Liver (tissue), 9 donors: ENCODE results near the gene NADK. TPM values are rescaled to one million over a fixed set of nuclear protein-coding genes. Genes with fewer than 3 reads are reported as not detected.
"Not testable (repeated sequence)": the region's sequence is repeated elsewhere in the genome, so short reads cannot be mapped to it uniquely, and the experiment has no call there.

Experiments used
- DNase-seq: peaks from one replicate; pipeline ENCODE4 v3.0.0-alpha.2; 2017; ENCODE audit warnings: low spot score
- H3K27ac ChIP-seq, 2 donors: one replicate each; pipeline ENCODE4 v1.7.0; 2013; ENCODE audit warnings: inconsistent platforms in 2 of 2, low read length in 2 of 2, control low read depth in 1 of 2, low read depth in 1 of 2, mild to moderate bottlenecking in 1 of 2
- H3K27me3 ChIP-seq, 4 donors: one replicate each; pipeline versions ENCODE4 v1.6.1 to v1.7.0; 2013; ENCODE audit warnings: low read length in 3 of 4, inconsistent platforms in 1 of 4, mild to moderate bottlenecking in 1 of 4, moderate library complexity in 1 of 4; ENCODE audit not compliant: control insufficient read depth in 4 of 4, insufficient read depth in 4 of 4
- H3K36me3 ChIP-seq, 4 donors: one replicate each; pipeline versions ENCODE4 v1.6.1 to v1.7.0; 2013; ENCODE audit warnings: low read length in 3 of 4, mild to moderate bottlenecking in 3 of 4, low read depth in 1 of 4, moderate library complexity in 1 of 4; ENCODE audit not compliant: control insufficient read depth in 4 of 4, insufficient read depth in 3 of 4
- H3K4me1 ChIP-seq, 4 donors: one replicate each; pipeline versions ENCODE4 v1.6.1 to v1.7.0; 2013; ENCODE audit warnings: low read length in 3 of 4, mild to moderate bottlenecking in 3 of 4, moderate library complexity in 1 of 4; ENCODE audit not compliant: control insufficient read depth in 4 of 4, insufficient read depth in 4 of 4
- H3K4me3 ChIP-seq, 3 donors: one replicate each; pipeline versions ENCODE4 v1.6.1 to v1.7.0; 2013; ENCODE audit warnings: low read length in 3 of 3, control low read depth in 1 of 3, low read depth in 1 of 3, mild to moderate bottlenecking in 1 of 3
- H3K9ac ChIP-seq, 2 donors: one replicate each; pipeline ENCODE4 v1.7.0; 2013; ENCODE audit warnings: low read length in 2 of 2, mild to moderate bottlenecking in 2 of 2, moderate library complexity in 2 of 2, control low read depth in 1 of 2, low read depth in 1 of 2
- H3K9me3 ChIP-seq, 4 donors: one replicate each; pipeline versions ENCODE4 v1.6.1 to v1.7.0; 2013; ENCODE audit warnings: low read length in 3 of 4; ENCODE audit not compliant: control insufficient read depth in 4 of 4
- ATF3 ChIP-seq: IDR thresholded peaks from 2 replicates; pipeline ENCODE4 v1.6.1; 2016; ENCODE audit warnings: antibody characterized with exemption
- EGR1 ChIP-seq, 2 donors: IDR thresholded peaks; 2 replicates each; pipeline ENCODE4 v1.6.1; 2016 to 2018; ENCODE audit warnings: antibody characterized with exemption in 2 of 2, low read depth in 2 of 2
- FOXA2 ChIP-seq: IDR thresholded peaks from 2 replicates; pipeline ENCODE4 v1.6.1; 2016; ENCODE audit warnings: antibody characterized with exemption
- GABPA ChIP-seq, 2 donors: IDR thresholded peaks in 1 of 2; conservative IDR thresholded peaks in 1 of 2; 2 replicates each; pipeline ENCODE4 v1.6.1; 2016; ENCODE audit warnings: antibody characterized with exemption in 2 of 2, mild to moderate bottlenecking in 1 of 2, moderate library complexity in 1 of 2
- HNF4A ChIP-seq, 2 donors: conservative IDR thresholded peaks; 2 replicates each; pipeline ENCODE4 v1.6.1; 2016; ENCODE audit warnings: antibody characterized with exemption in 2 of 2, mild to moderate bottlenecking in 2 of 2
- HNF4G ChIP-seq: IDR thresholded peaks from 2 replicates; pipeline ENCODE4 v1.6.1; 2016; ENCODE audit warnings: antibody characterized with exemption
- JUND ChIP-seq, 2 donors: IDR thresholded peaks; 2 replicates each; pipeline ENCODE4 v1.6.1; 2016; ENCODE audit warnings: antibody characterized with exemption in 2 of 2
- MAX ChIP-seq: IDR thresholded peaks from 2 replicates; pipeline ENCODE4 v1.6.1; 2016; ENCODE audit warnings: antibody characterized with exemption
- NR2F2 ChIP-seq: IDR thresholded peaks from 2 replicates; pipeline ENCODE4 v1.6.1; 2016; ENCODE audit warnings: antibody characterized with exemption
- RAD21 ChIP-seq, 2 donors: IDR thresholded peaks; 2 replicates each; pipeline ENCODE4 v1.6.1; 2016; ENCODE audit warnings: antibody characterized with exemption in 2 of 2, mild to moderate bottlenecking in 2 of 2
- REST ChIP-seq: IDR thresholded peaks from 2 replicates; pipeline ENCODE4 v1.6.1; 2016; ENCODE audit warnings: antibody characterized with exemption, mild to moderate bottlenecking
- SP1 ChIP-seq: IDR thresholded peaks from 2 replicates; pipeline ENCODE4 v1.6.1; 2018; ENCODE audit warnings: antibody characterized with exemption, mild to moderate bottlenecking
- TAF1 ChIP-seq: conservative IDR thresholded peaks from 2 replicates; pipeline ENCODE4 v1.6.1; 2016; ENCODE audit warnings: antibody characterized with exemption, mild to moderate bottlenecking
- YY1 ChIP-seq: IDR thresholded peaks from 2 replicates; pipeline ENCODE4 v1.6.1; 2016; ENCODE audit warnings: antibody characterized with exemption, mild to moderate bottlenecking
- WGBS: extraction: QIAGEN DNeasy Blood & Tissue Kit; methylation state at CpG from one replicate; pipeline ENCODE4 v1.1.7; 2013; 5-methylcytosine and 5-hydroxymethylcytosine counted together
- polyA plus RNA-seq, 2 donors: library from polyadenylated mRNA; stranded (reverse) in 1 of 2; unstranded in 1 of 2; fragments of 200-250 nt in 1 of 2; fragments of >200 nt in 1 of 2; fragmentation: Nextera tagmentation in 1 of 2; extraction: Ambion mirVana in 1 of 2; gene quantifications; one replicate each; pipeline versions ENCODE4 v1.2.1 to v1.2.3, GENCODE V29; 2013 to 2015
- total RNA-seq, 2 donors: library from RNA; depleted of rRNA; stranded (reverse); fragments of >200 nt; gene quantifications; one replicate each; pipeline ENCODE4 v1.2.3, GENCODE V29; 2014
- TF ChIP-seq, protein P1 (sequence below): fragments of 150-350 bp; IDR thresholded peaks from 2 replicates; pipeline ENCODE4 v1.5.1; 2017; ENCODE audit warnings: improper control_type of control experiment, low read depth, low read length; ENCODE audit not compliant: missing input control
- TF ChIP-seq, protein P2 (sequence below): IDR thresholded peaks from 2 replicates; pipeline ENCODE4 v1.6.1; 2016; ENCODE audit warnings: antibody characterized with exemption
- donor health status: healthy.
- donor health status: healthy.
- donor health status: healthy.
- donor health status: healthy.
- donor health status: healthy.

NADK gene
- total and polyA plus RNA-seq, 4 donors: 39.2 to 105 (median 83.6) TPM

GRCh38 chr1:1732381-1732780 lies 45.9 kb downstream of the NADK start:
- Histone ChIP-seq H3K27me3 (no peaks in the 10 kb centered on the region), H3K4me1 (no peaks in the 10 kb centered on the region), H3K9me3 (no peaks in the 10 kb centered on the region), H3K4me3 (no peak overlapping the region), H3K27ac (no peak overlapping the region), H3K36me3 (peaks cover 3 to 13% (median 9%) of the 10 kb centered on the region in 4 donors), H3K9ac (no peak overlapping the region)
- no peak for DNase-seq
- 94% methylated on average over 17 of the region's 17 CpGs for WGBS
- TF ChIP-seq JUND (IDR thresholded peaks at IDR 0.05) (no peak), NR2F2 (no peak), SP1 (no peak), MAX (no peak), EGR1 (IDR thresholded peaks at IDR 0.05; ENCODE audit: low read depth in 2 of 2) (no peak), HNF4G (no peak), FOXA2 (no peak), RAD21 (IDR thresholded peaks at IDR 0.05) (no peak)
- TF ChIP-seq, protein P1, sequence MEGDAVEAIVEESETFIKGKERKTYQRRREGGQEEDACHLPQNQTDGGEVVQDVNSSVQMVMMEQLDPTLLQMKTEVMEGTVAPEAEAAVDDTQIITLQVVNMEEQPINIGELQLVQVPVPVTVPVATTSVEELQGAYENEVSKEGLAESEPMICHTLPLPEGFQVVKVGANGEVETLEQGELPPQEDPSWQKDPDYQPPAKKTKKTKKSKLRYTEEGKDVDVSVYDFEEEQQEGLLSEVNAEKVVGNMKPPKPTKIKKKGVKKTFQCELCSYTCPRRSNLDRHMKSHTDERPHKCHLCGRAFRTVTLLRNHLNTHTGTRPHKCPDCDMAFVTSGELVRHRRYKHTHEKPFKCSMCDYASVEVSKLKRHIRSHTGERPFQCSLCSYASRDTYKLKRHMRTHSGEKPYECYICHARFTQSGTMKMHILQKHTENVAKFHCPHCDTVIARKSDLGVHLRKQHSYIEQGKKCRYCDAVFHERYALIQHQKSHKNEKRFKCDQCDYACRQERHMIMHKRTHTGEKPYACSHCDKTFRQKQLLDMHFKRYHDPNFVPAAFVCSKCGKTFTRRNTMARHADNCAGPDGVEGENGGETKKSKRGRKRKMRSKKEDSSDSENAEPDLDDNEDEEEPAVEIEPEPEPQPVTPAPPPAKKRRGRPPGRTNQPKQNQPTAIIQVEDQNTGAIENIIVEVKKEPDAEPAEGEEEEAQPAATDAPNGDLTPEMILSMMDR: no peak

GRCh38 chr1:1730870-1731269 lies 47.4 kb downstream of the NADK start:
- Histone ChIP-seq H3K4me3 (no peak overlapping the region), H3K27me3 (no peaks in the 10 kb centered on the region), H3K9ac (no peak overlapping the region), H3K27ac (no peak overlapping the region), H3K9me3 (no peaks in the 10 kb centered on the region), H3K36me3 (peaks cover 3 to 13% (median 9%) of the 10 kb centered on the region in 4 donors), H3K4me1 (no peaks in the 10 kb centered on the region)
- WGBS: 96% methylated on average over 17 of the region's 17 CpGs
- TF ChIP-seq REST (no peak), HNF4A (conservative IDR thresholded peaks at IDR 0.05) (no peak), JUND (IDR thresholded peaks at IDR 0.05) (no peak), YY1 (no peak), EGR1 (IDR thresholded peaks at IDR 0.05; ENCODE audit: low read depth in 2 of 2) (no peak), GABPA (IDR thresholded peaks at IDR 0.05 in 1 of 2, conservative IDR thresholded peaks at IDR 0.05 in 1 of 2) (no peak), NR2F2 (no peak), TAF1 (no peak), ATF3 (no peak), MAX (no peak), FOXA2 (no peak), SP1 (no peak), HNF4G (no peak)
- TF ChIP-seq, protein P1: no peak
- TF ChIP-seq, protein P2, sequence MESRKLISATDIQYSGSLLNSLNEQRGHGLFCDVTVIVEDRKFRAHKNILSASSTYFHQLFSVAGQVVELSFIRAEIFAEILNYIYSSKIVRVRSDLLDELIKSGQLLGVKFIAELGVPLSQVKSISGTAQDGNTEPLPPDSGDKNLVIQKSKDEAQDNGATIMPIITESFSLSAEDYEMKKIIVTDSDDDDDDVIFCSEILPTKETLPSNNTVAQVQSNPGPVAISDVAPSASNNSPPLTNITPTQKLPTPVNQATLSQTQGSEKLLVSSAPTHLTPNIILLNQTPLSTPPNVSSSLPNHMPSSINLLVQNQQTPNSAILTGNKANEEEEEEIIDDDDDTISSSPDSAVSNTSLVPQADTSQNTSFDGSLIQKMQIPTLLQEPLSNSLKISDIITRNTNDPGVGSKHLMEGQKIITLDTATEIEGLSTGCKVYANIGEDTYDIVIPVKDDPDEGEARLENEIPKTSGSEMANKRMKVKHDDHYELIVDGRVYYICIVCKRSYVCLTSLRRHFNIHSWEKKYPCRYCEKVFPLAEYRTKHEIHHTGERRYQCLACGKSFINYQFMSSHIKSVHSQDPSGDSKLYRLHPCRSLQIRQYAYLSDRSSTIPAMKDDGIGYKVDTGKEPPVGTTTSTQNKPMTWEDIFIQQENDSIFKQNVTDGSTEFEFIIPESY: no peak
- no peak for DNase-seq

DNA sequence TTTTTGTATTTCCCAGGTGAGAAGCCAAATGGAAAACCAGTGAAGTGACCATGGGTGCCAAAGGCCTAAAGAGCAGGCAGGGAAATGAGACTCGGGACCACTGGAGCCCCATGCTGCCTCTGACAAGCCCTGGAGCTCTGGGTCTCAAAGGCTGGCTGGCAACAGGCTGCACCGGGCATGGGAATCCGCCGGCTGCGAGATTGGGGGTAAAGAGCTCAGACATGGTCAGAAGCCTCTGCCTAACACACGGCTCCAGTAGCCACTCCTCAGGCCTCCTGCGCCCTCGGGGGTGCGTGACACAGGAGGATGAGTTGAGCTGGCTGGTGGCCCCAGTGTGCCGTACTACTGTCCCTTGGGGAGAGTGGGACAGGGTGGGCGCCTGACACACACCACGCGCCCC lies 48.0 kb downstream of the NADK start:
- DNase-seq, H3K27me3 ChIP-seq, H3K27ac ChIP-seq, H3K9me3 ChIP-seq, H3K4me1 ChIP-seq, H3K9ac ChIP-seq, H3K4me3 ChIP-seq: not testable (repeated sequence)
- peaks cover 3 to 13% (median 8%) of the 10 kb centered on the region in 4 donors for H3K36me3 ChIP-seq
- WGBS: 98% methylated on average over 9 of the region's 13 CpGs
